Adrenal gland (tissue), 12 donors: ENCODE measurements around the gene RFPL3. TPM values are rescaled to one million over a fixed set of nuclear protein-coding genes. Genes with fewer than 3 reads are reported as not detected.

ENCODE experiments used
- DNase-seq, 7 donors: peaks; one replicate each; pipeline ENCODE4 v3.0.0-alpha.2; 2019 to 2020
- H3K27ac ChIP-seq, 5 donors: fragments of 200-600 bp; sonication (generic) in 4 of 5; 1 replicate in 3 of 5; 2 replicates in 2 of 5; pipeline versions ENCODE4 v1.5.1 to v1.8.0; 2016 to 2020; ENCODE audit warnings: mild to moderate bottlenecking in 1 of 5
- H3K27me3 ChIP-seq: fragments of 200-600 bp; 2 replicates; pipeline ENCODE4 v1.8.0; 2021
- H3K36me3 ChIP-seq, 2 donors: fragments of 200-600 bp; replicated peaks in 1 of 2; 1 replicate in 1 of 2; 2 replicates in 1 of 2; pipeline versions ENCODE4 v1.5.1 to v1.8.0; 2018 to 2022
- H3K4me1 ChIP-seq, 2 donors: fragments of 200-600 bp; replicated peaks in 1 of 2; 1 replicate in 1 of 2; 2 replicates in 1 of 2; pipeline versions ENCODE4 v1.5.1 to v1.8.0; 2018 to 2021
- H3K4me3 ChIP-seq, 4 donors: fragments of 200-600 bp; sonication (generic) in 3 of 4; one replicate each; pipeline ENCODE4 v1.5.1; 2016 to 2018
- H3K9me3 ChIP-seq, 3 donors: fragments of 200-600 bp; sonication (generic) in 1 of 3; replicated peaks in 1 of 3; 1 replicate in 2 of 3; 2 replicates in 1 of 3; pipeline versions ENCODE4 v1.5.1 to v1.8.0; 2016 to 2021
- CTCF ChIP-seq, 6 experiments: fragments of 450-650 bp in 4 of 6; fragments of 200-600 bp in 2 of 6; sonication (generic) in 1 of 6; IDR thresholded peaks; 1 replicate in 5 of 6; 2 replicates in 1 of 6; pipeline versions ENCODE4 v1.5.1 to v1.8.0; 2016 to 2021; ENCODE audit warnings: antibody characterized with exemption in 6 of 6, mild to moderate bottlenecking in 2 of 6, moderate library complexity in 1 of 6
- POLR2A ChIP-seq, 2 donors: fragments of 450-650 bp; IDR thresholded peaks; one replicate each; pipeline ENCODE4 v1.6.1; 2017; ENCODE audit warnings: antibody characterized with exemption in 2 of 2, mild to moderate bottlenecking in 2 of 2, moderate library complexity in 1 of 2
- WGBS, 4 donors: extraction: QIAGEN DNeasy Blood & Tissue Kit in 2 of 4; methylation state at CpG; one replicate each; pipeline versions ENCODE4 v1.1.5 to v1.1.7; 2013 to 2017; 5-methylcytosine and 5-hydroxymethylcytosine counted together
- intact Hi-C, 2 donors: fragments of 100-400 bp; cut with DNase I; formaldehyde crosslinking; loops; one replicate each; pipeline versions ENCODE4 v1.14.1 to v1.15.0; 2022 to 2023
- polyA plus RNA-seq, 3 donors: library from polyadenylated mRNA; stranded (reverse); fragments of 200-250 nt in 2 of 3; fragments of 350-450 nt in 1 of 3; fragmentation: Illumina TruSeq in 1 of 3; extraction: RNeasy Lipid Tissue Mini Kit (QIAGEN cat#74804) in 1 of 3; gene quantifications; one replicate each; pipeline ENCODE4 v1.2.3, GENCODE V29; 2013 to 2014
- small RNA-seq, 2 donors: library from RNA; depleted of rRNA; stranded (forward); fragments of <200 nt; gene quantifications; one replicate each; pipeline ENCODE3, GENCODE V24; 2016
- total RNA-seq, 9 donors: library from RNA; depleted of rRNA in 4 of 9; stranded (reverse); fragments of >200 nt in 4 of 9; fragments of 120-200 nt in 1 of 9; fragmentation: NEBNext Ultra II Directional in 1 of 9; extraction: Animal tissue kit (Norgen Biotek cat#: 25700) in 1 of 9; gene quantifications; one replicate each; pipeline versions ENCODE4 v1.1.0 to v1.2.4, GENCODE V29; 2013 to 2023
- donor health status: healthy with polysubstance abuse.
- donor health status: Bipolar disorder and iron deficiency.
- donor health status: DM: yes; HTN: yes; CAD: no.
- donor health status: DM: no; HTN: no; CAD: no.
- donor health status: DM: no; HTN: no; CAD: no.
- donor health status: DM: yes; HTN: yes; CAD: no.

RFPL3 gene
- total and polyA plus RNA-seq, 12 donors, result not detected

GRCh38 chr22:32407312-32407711 is 49.6 kb downstream of the RFPL3 start:
- H3K27ac ChIP-seq, result no peak overlapping the region
- intact Hi-C loops, result no loop called here
- TF ChIP-seq CTCF (IDR thresholded peaks at IDR 0.05) (no peak), POLR2A (IDR thresholded peaks at IDR 0.05) (no peak)
- H3K27me3 ChIP-seq, result no peaks in the 10 kb centered on the region
- DNase-seq, result no peak
- peaks cover 4 to 24% of the 10 kb centered on the region in 2 donors for H3K4me1 ChIP-seq
- WGBS, 4 donors, result 80 to 89% (median 84%) methylated on average over 3 of the region's 3 CpGs
- peaks cover 0 to 62% of the 10 kb centered on the region in 2 donors for H3K36me3 ChIP-seq
- H3K4me3 ChIP-seq, result no peak overlapping the region
- no peaks in the 10 kb centered on the region for H3K9me3 ChIP-seq

GRCh38 chr22:32407936-32408335 is 50.3 kb downstream of the RFPL3 start:
- H3K27me3 ChIP-seq, result no peaks in the 10 kb centered on the region
- TF ChIP-seq CTCF (IDR thresholded peaks at IDR 0.05) (no peak), POLR2A (IDR thresholded peaks at IDR 0.05) (no peak)
- no peak for DNase-seq
- no peak overlapping the region for H3K27ac ChIP-seq
- peaks cover 0 to 56% of the 10 kb centered on the region in 2 donors for H3K36me3 ChIP-seq
- H3K4me1 ChIP-seq, result peaks cover 4 to 24% of the 10 kb centered on the region in 2 donors
- intact Hi-C loops, result no loop called here
- H3K9me3 ChIP-seq, result no peaks in the 10 kb centered on the region
- 47 to 70% (median 57%) methylated on average over 2 of the region's 2 CpGs for WGBS, 4 donors
- no peak overlapping the region for H3K4me3 ChIP-seq

DNA sequence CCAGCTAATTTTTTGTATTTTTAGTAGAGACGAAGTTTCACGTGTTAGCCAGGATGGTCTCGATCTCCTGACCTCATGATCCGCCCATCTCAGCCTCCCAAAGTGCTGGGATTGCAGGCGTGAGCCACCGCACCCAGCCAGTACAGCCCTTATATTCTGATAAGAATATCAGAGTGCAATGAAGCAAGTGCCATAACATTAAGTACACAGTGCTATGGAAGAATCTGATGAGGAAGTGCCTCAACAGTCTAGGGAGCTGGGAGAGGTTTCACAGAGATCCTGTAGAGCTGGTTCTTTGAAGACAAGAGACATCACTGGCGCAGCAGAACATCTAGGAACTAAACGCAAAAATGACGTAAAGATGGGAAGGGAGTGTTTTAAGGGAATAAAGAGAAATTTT is 52.3 kb downstream of the RFPL3 start:
- no peak for DNase-seq
- Histone ChIP-seq H3K27me3 (no peaks in the 10 kb centered on the region), H3K36me3 (peaks cover 0 to 35% of the 10 kb centered on the region in 2 donors), H3K4me3 (no peak overlapping the region), H3K4me1 (peaks cover 4 to 24% of the 10 kb centered on the region in 2 donors), H3K9me3 (no peaks in the 10 kb centered on the region), H3K27ac (no peak overlapping the region)
- intact Hi-C loops, result no loop called here
- 91 to 98% (median 93%) methylated on average over 9 of the region's 9 CpGs for WGBS, 4 donors
- TF ChIP-seq CTCF (IDR thresholded peaks at IDR 0.05), result no peak

GRCh38 chr22:32410459-32410858 is 52.8 kb downstream of the RFPL3 start:
- no peaks in the 10 kb centered on the region for H3K9me3 ChIP-seq
- 85 to 90% (median 89%) methylated on average over 4 of the region's 4 CpGs for WGBS, 4 donors
- H3K27ac ChIP-seq, result no peak overlapping the region
- peak overlapping the region in 1 of 4 donors; percentile 83 for H3K4me3 ChIP-seq
- intact Hi-C loops, result no loop called here
- peaks cover 4 to 24% of the 10 kb centered on the region in 2 donors for H3K4me1 ChIP-seq
- TF ChIP-seq CTCF (IDR thresholded peaks at IDR 0.05) (no peak), POLR2A (IDR thresholded peaks at IDR 0.05) (no peak)
- no peak for DNase-seq
- H3K36me3 ChIP-seq, result peaks cover 0 to 31% of the 10 kb centered on the region in 2 donors
- H3K27me3 ChIP-seq, result no peaks in the 10 kb centered on the region

Small RNAs within 50 kb of the gene (small RNA-seq; reads per million reads assigned to genes)
- gene AL021937.2, result 0 reads per million in 2 donors
- 0 reads per million in 2 donors for gene IGLVIVOR22-2
- 0 reads per million in 2 donors for gene RF02171
- gene RF02172, result 0 reads per million in 2 donors

Other genes with a start within 250 kb of the RFPL3 start
- gene C22orf42, start 198.6 kb upstream of the RFPL3 start, total RNA-seq, result under 1 TPM in 2 of 9 donors, not detected in 7; 0.28 to 0.55 TPM
- under 1 TPM; 0.17 to 0.80 (median 0.57) TPM for gene C22orf42, start 198.6 kb upstream of the RFPL3 start, polyA plus RNA-seq
- gene RFPL2, start 152.8 kb upstream of the RFPL3 start, total RNA-seq, result not detected
- gene RFPL2, start 152.8 kb upstream of the RFPL3 start, polyA plus RNA-seq, result under 1 TPM in 2 of 3 donors, not detected in 1; 0.24 TPM
- gene SLC5A4, start 102.5 kb upstream of the RFPL3 start, total RNA-seq, result under 1 TPM in 8 of 9 donors, not detected in 1; 0.14 to 0.70 (median 0.43) TPM
- under 1 TPM; 0.07 to 0.27 (median 0.24) TPM for gene SLC5A4, start 102.5 kb upstream of the RFPL3 start, polyA plus RNA-seq
- gene RTCB, start 54.4 kb downstream of the RFPL3 start, total RNA-seq, result 100 to 1,000 TPM in 1 of 9 donors, 10 to 100 TPM in 8; 54.7 to 108 (median 64.9) TPM
- gene RTCB, start 54.4 kb downstream of the RFPL3 start, polyA plus RNA-seq, result 10 to 100 TPM; 24.7 to 78.8 (median 31.8) TPM
- not detected for gene BPIFC, start 106.6 kb downstream of the RFPL3 start, total RNA-seq
- gene BPIFC, start 106.6 kb downstream of the RFPL3 start, polyA plus RNA-seq, result not detected
- gene FBXO7, start 116.9 kb downstream of the RFPL3 start, total RNA-seq, result 100 to 1,000 TPM in 7 of 9 donors, 10 to 100 TPM in 2; 94.6 to 183 (median 116) TPM
- gene FBXO7, start 116.9 kb downstream of the RFPL3 start, polyA plus RNA-seq, result 100 to 1,000 TPM in 1 of 3 donors, 10 to 100 TPM in 2; 52.0 to 143 (median 53.4) TPM